Measurements from ENCODE around the gene PPP1R1B.

GRCh38 chr17:39655105-39655504 is 28.4 kb downstream of the PPP1R1B start:
- TF ChIP-seq CTCF (conservative IDR thresholded peaks at IDR 0.05; ENCODE audit: low read depth, low read length) (no peak), BHLHE40 (IDR thresholded peaks at IDR 0.05; ENCODE audit: low read depth, low read length) (no peak), POLR2A (IDR thresholded peaks at IDR 0.05; ENCODE audit: low read depth, low read length) (no peak), MAZ (IDR thresholded peaks at IDR 0.05; ENCODE audit: borderline replicate concordance, low read depth, low read length) (no peak), RAD21 (IDR thresholded peaks at IDR 0.05; ENCODE audit: low read length) (no peak), ELK1 (IDR thresholded peaks at IDR 0.05; ENCODE audit: borderline replicate concordance, low read depth, low read length) (no peak), RCOR1 (IDR thresholded peaks at IDR 0.05; ENCODE audit: insufficient replicate concordance, low read length) (no peak), SMC3 (IDR thresholded peaks at IDR 0.05; ENCODE audit: low read depth, low read length) (no peak), RFX5 (IDR thresholded peaks at IDR 0.05; ENCODE audit: low read depth, low read length) (no peak), FOS (IDR thresholded peaks at IDR 0.05; ENCODE audit: low read depth, low read length) (no peak), MXI1 (IDR thresholded peaks at IDR 0.05; ENCODE audit: borderline replicate concordance, low read depth, low read length) (no peak)
